ENCODE results near the gene PFKP. TPM values are rescaled to one million over a fixed set of nuclear protein-coding genes. Genes with fewer than 3 reads are reported as not detected.

PFKP gene
- total RNA-seq, 8 experiments from 2014 or later, result 50.3 to 277 (median 142) TPM

GRCh38 chr10:3142146-3142875, 75.0 kb downstream of the PFKP start:
- WGBS, 10 experiments, result 75 to 100% (median 91%) methylated on average over 1 to 7 of the region's 14 CpGs; no CpG with 5 or more reads in 3 of the 10 experiments
- ATAC-seq (replicated peaks in 6 of 8), result peak in 1 of 8 experiments; percentile 2
- in situ Hi-C loops (cut with MboI; ENCODE audit: low pct_unique_long_range_greater_than_20kb in 2 of 9, low sequenced_read_pairs in 9 of 9, unreplicated experiment in 9 of 9), result no loop called here

GRCh38 chr10:3143366-3143765, 76.0 kb downstream of the PFKP start:
- ATAC-seq (replicated peaks in 6 of 8), result no peak
- H3K4me1 ChIP-seq (replicated peaks in 1 of 2), result no peaks in the 10 kb centered on the region
- in situ Hi-C loops (cut with MboI; ENCODE audit: low pct_unique_long_range_greater_than_20kb in 2 of 9, low sequenced_read_pairs in 9 of 9, unreplicated experiment in 9 of 9), result no loop called here
- H3K4me3 ChIP-seq, result no peak overlapping the region
- H3K27ac ChIP-seq, result no peak overlapping the region
- WGBS, 10 experiments, result 60 to 100% (median 93%) methylated on average over 1 to 6 of the region's 17 CpGs; no CpG with 5 or more reads in 2 of the 10 experiments

More at GRCh38 chr10:3142146-3142875, 75.0 kb downstream of the PFKP start:
- no peak overlapping the region for H3K4me3 ChIP-seq
- H3K27ac ChIP-seq, result no peak overlapping the region
- H3K4me1 ChIP-seq (replicated peaks in 1 of 2), result no peaks in the 10 kb centered on the region

GRCh38 chr10:3143791-3144434, 76.6 kb downstream of the PFKP start:
- H3K4me3 ChIP-seq, result no peak overlapping the region
- 82 to 100% (median 92%) methylated on average over 2 to 17 of the region's 19 CpGs; no CpG with 5 or more reads in 3 of the 10 experiments for WGBS, 10 experiments
- no peaks in the 10 kb centered on the region for H3K4me1 ChIP-seq (replicated peaks in 1 of 2)
- in situ Hi-C loops (cut with MboI; ENCODE audit: low pct_unique_long_range_greater_than_20kb in 2 of 9, low sequenced_read_pairs in 9 of 9, unreplicated experiment in 9 of 9), result no loop called here
- peak in 1 of 8 experiments; percentile 17 for ATAC-seq (replicated peaks in 6 of 8)
- H3K27ac ChIP-seq, result no peak overlapping the region

- Histone ChIP-seq H3K4me3 (no peak overlapping the region), H3K27ac (no peak overlapping the region), H3K4me1 (replicated peaks in 1 of 2) (no peaks in the 10 kb centered on the region)
- WGBS, 10 experiments, result 89 to 100% (median 98%) methylated on average over 1 to 16 of the region's 18 CpGs; no CpG with 5 or more reads in 2 of the 10 experiments
- in situ Hi-C loops (cut with MboI; ENCODE audit: low pct_unique_long_range_greater_than_20kb in 2 of 9, low sequenced_read_pairs in 9 of 9, unreplicated experiment in 9 of 9), result no loop called here
- no peak for ATAC-seq (replicated peaks in 6 of 8)
Measured at GRCh38 chr10:3145366-3145765, 78.0 kb downstream of the PFKP start.

- in situ Hi-C loops (cut with MboI; ENCODE audit: low pct_unique_long_range_greater_than_20kb in 2 of 9, low sequenced_read_pairs in 9 of 9, unreplicated experiment in 9 of 9), result no loop called here
- Histone ChIP-seq H3K27ac (no peak overlapping the region), H3K4me3 (no peak overlapping the region), H3K4me1 (replicated peaks in 1 of 2) (no peaks in the 10 kb centered on the region)
- 40 to 100% (median 94%) methylated on average over 1 to 8 of the region's 8 CpGs; no CpG with 5 or more reads in 1 of the 10 experiments for WGBS, 10 experiments
- ATAC-seq (replicated peaks in 6 of 8), result no peak
Measured at GRCh38 chr10:3146289-3146688, 78.9 kb downstream of the PFKP start.

- 44 to 100% (median 91%) methylated on average over 1 to 11 of the region's 17 CpGs for WGBS, 10 experiments
Measured at GRCh38 chr10:3147117-3147820, 79.9 kb downstream of the PFKP start.

GRCh38 chr10:3148041-3148440, 80.7 kb downstream of the PFKP start:
- no peaks in the 10 kb centered on the region for H3K4me1 ChIP-seq (replicated peaks in 1 of 2)
- no peak overlapping the region for H3K27ac ChIP-seq
- H3K4me3 ChIP-seq, result no peak overlapping the region
- in situ Hi-C loops (cut with MboI; ENCODE audit: low pct_unique_long_range_greater_than_20kb in 2 of 9, low sequenced_read_pairs in 9 of 9, unreplicated experiment in 9 of 9), result no loop called here
- 73 to 100% (median 92%) methylated on average over 1 to 15 of the region's 17 CpGs; no CpG with 5 or more reads in 3 of the 10 experiments for WGBS, 10 experiments
- no peak for ATAC-seq (replicated peaks in 6 of 8)

More at GRCh38 chr10:3147117-3147820, 79.9 kb downstream of the PFKP start:
- Histone ChIP-seq H3K4me1 (replicated peaks in 1 of 2) (no peaks in the 10 kb centered on the region), H3K27ac (no peak overlapping the region), H3K4me3 (no peak overlapping the region)
- no peak for ATAC-seq (replicated peaks in 6 of 8)
- in situ Hi-C loops (cut with MboI; ENCODE audit: low pct_unique_long_range_greater_than_20kb in 2 of 9, low sequenced_read_pairs in 9 of 9, unreplicated experiment in 9 of 9), result no loop called here

- WGBS, 10 experiments, result 0 to 100% (median 90%) methylated on average over 1 to 4 of the region's 9 CpGs; no CpG with 5 or more reads in 4 of the 10 experiments
- Histone ChIP-seq H3K27ac (no peak overlapping the region), H3K4me3 (no peak overlapping the region), H3K4me1 (replicated peaks in 1 of 2) (no peaks in the 10 kb centered on the region)
- ATAC-seq (replicated peaks in 6 of 8), result no peak
- in situ Hi-C loops (cut with MboI; ENCODE audit: low pct_unique_long_range_greater_than_20kb in 2 of 9, low sequenced_read_pairs in 9 of 9, unreplicated experiment in 9 of 9), result no loop called here
Measured at GRCh38 chr10:3148994-3149393, 81.6 kb downstream of the PFKP start.

GRCh38 chr10:3149918-3150317, 82.6 kb downstream of the PFKP start:
- WGBS, 10 experiments, result 83 to 100% (median 95%) methylated on average over 2 to 9 of the region's 11 CpGs; no CpG with 5 or more reads in 4 of the 10 experiments
- no peaks in the 10 kb centered on the region for H3K4me1 ChIP-seq (replicated peaks in 1 of 2)
- no peak overlapping the region for H3K4me3 ChIP-seq
- H3K27ac ChIP-seq, result no peak overlapping the region
- in situ Hi-C loops (cut with MboI; ENCODE audit: low pct_unique_long_range_greater_than_20kb in 2 of 9, low sequenced_read_pairs in 9 of 9, unreplicated experiment in 9 of 9), result no loop called here
- no peak for ATAC-seq (replicated peaks in 6 of 8)

GRCh38 chr10:3150366-3150765, 83.0 kb downstream of the PFKP start:
- H3K27ac ChIP-seq, result no peak overlapping the region
- ATAC-seq (replicated peaks in 6 of 8), result no peak

GRCh38 chr10:3150961-3151360, 83.6 kb downstream of the PFKP start:
- no peak for ATAC-seq (replicated peaks in 6 of 8)
- no peak overlapping the region for H3K4me3 ChIP-seq
- in situ Hi-C loops (cut with MboI; ENCODE audit: low pct_unique_long_range_greater_than_20kb in 2 of 9, low sequenced_read_pairs in 9 of 9, unreplicated experiment in 9 of 9), result no loop called here
- 79 to 100% (median 91%) methylated on average over 2 to 13 of the region's 14 CpGs; no CpG with 5 or more reads in 2 of the 10 experiments for WGBS, 10 experiments
- H3K4me1 ChIP-seq (replicated peaks in 1 of 2), result no peaks in the 10 kb centered on the region
- H3K27ac ChIP-seq, result no peak overlapping the region

More at GRCh38 chr10:3150366-3150765, 83.0 kb downstream of the PFKP start:
- in situ Hi-C loops (cut with MboI; ENCODE audit: low pct_unique_long_range_greater_than_20kb in 2 of 9, low sequenced_read_pairs in 9 of 9, unreplicated experiment in 9 of 9), result no loop called here
- Histone ChIP-seq H3K4me3 (no peak overlapping the region), H3K4me1 (replicated peaks in 1 of 2) (no peaks in the 10 kb centered on the region)
- WGBS, 10 experiments, result 80 to 100% (median 91%) methylated on average over 1 to 12 of the region's 13 CpGs; no CpG with 5 or more reads in 3 of the 10 experiments

GRCh38 chr10:3151889-3152565, 84.7 kb downstream of the PFKP start:
- no peak overlapping the region for H3K4me3 ChIP-seq
- ATAC-seq (replicated peaks in 6 of 8), result peak in 1 of 8 experiments; percentile 13
- in situ Hi-C loops (cut with MboI; ENCODE audit: low pct_unique_long_range_greater_than_20kb in 2 of 9, low sequenced_read_pairs in 9 of 9, unreplicated experiment in 9 of 9), result no loop called here
- 71 to 100% (median 98%) methylated on average over 1 to 5 of the region's 13 CpGs; no CpG with 5 or more reads in 2 of the 10 experiments for WGBS, 10 experiments
- no peak overlapping the region for H3K27ac ChIP-seq
- H3K4me1 ChIP-seq (replicated peaks in 1 of 2), result no peaks in the 10 kb centered on the region
